Gastroesophageal sphincter (tissue), 4 donors: ENCODE data around the gene KRT9. TPM values are rescaled to one million over a fixed set of nuclear protein-coding genes. Genes with fewer than 3 reads are reported as not detected.
A peak's percentile ranks its signal among the peaks of the same experiment; 100 is the strongest.
"Not testable (repeated sequence)": the region's sequence is repeated elsewhere in the genome, so short reads cannot be mapped to it uniquely, and the experiment has no call there.

ENCODE experiments used
- ATAC-seq: fragments of 150-250 bp; one replicate; pipeline ENCODE4 v1.9.1; 2016; ENCODE audit warnings: mild to moderate bottlenecking, moderate library complexity
- H3K27ac ChIP-seq, 4 donors: fragments of 200-600 bp; sonication (generic) in 3 of 4; 1 replicate in 3 of 4; 2 replicates in 1 of 4; pipeline ENCODE4 v1.5.1; 2016 to 2019
- H3K27me3 ChIP-seq: fragments of 200-600 bp; sonication (generic); one replicate; pipeline ENCODE4 v1.5.1; 2019
- H3K36me3 ChIP-seq, 2 donors: fragments of 200-600 bp; sonication (generic); one replicate each; pipeline ENCODE4 v1.5.1; 2019; ENCODE audit warnings: control low read depth in 1 of 2
- H3K4me1 ChIP-seq, 3 donors: fragments of 200-600 bp; sonication (generic); 1 replicate in 2 of 3; 2 replicates in 1 of 3; pipeline ENCODE4 v1.5.1; 2016 to 2019; ENCODE audit warnings: control low read depth in 2 of 3
- H3K4me3 ChIP-seq, 2 donors: fragments of 200-600 bp; sonication (generic); one replicate each; pipeline ENCODE4 v1.5.1; 2019; ENCODE audit warnings: mild to moderate bottlenecking in 1 of 2, moderate library complexity in 1 of 2
- H3K9me3 ChIP-seq, 3 donors: fragments of 200-600 bp; sonication (generic); one replicate each; pipeline ENCODE4 v1.5.1; 2017 to 2019; ENCODE audit warnings: control low read depth in 2 of 3
- EP300 ChIP-seq: sonication (generic); formaldehyde crosslinking; IDR thresholded peaks from one replicate; pipeline ENCODE4 v1.6.1; 2017; ENCODE audit warnings: antibody characterized with exemption, mild to moderate bottlenecking
- POLR2A ChIP-seq, 2 donors: fragments of 450-650 bp; IDR thresholded peaks; one replicate each; pipeline ENCODE4 v1.6.1; 2017; ENCODE audit warnings: antibody characterized with exemption in 2 of 2, mild to moderate bottlenecking in 2 of 2, moderate library complexity in 1 of 2
- POLR2AphosphoS5 ChIP-seq: sonication (generic); formaldehyde crosslinking; IDR thresholded peaks from one replicate; pipeline ENCODE4 v1.6.1; 2017; ENCODE audit warnings: antibody characterized with exemption
- WGBS, 2 donors: methylation state at CpG; one replicate each; pipeline ENCODE4 v1.1.5; 2018; ENCODE audit warnings: low coverage in 1 of 2; 5-methylcytosine and 5-hydroxymethylcytosine counted together
- total RNA-seq, 4 donors: library from RNA; depleted of rRNA; stranded (reverse); fragments of >200 nt; gene quantifications; one replicate each; pipeline ENCODE4 v1.1.0, GENCODE V29; 2016
- TF ChIP-seq, protein P1 (sequence below), 4 experiments: fragments of 200-600 bp in 2 of 4; fragments of 450-650 bp in 2 of 4; sonication (generic) in 1 of 4; IDR thresholded peaks; one replicate each; pipeline ENCODE4 v1.5.1; 2017 to 2019; ENCODE audit warnings: antibody characterized with exemption in 4 of 4, mild to moderate bottlenecking in 2 of 4, moderate library complexity in 2 of 4

The KRT9 gene
- total RNA-seq, 4 donors from 2014 or later, result not detected

DNA sequence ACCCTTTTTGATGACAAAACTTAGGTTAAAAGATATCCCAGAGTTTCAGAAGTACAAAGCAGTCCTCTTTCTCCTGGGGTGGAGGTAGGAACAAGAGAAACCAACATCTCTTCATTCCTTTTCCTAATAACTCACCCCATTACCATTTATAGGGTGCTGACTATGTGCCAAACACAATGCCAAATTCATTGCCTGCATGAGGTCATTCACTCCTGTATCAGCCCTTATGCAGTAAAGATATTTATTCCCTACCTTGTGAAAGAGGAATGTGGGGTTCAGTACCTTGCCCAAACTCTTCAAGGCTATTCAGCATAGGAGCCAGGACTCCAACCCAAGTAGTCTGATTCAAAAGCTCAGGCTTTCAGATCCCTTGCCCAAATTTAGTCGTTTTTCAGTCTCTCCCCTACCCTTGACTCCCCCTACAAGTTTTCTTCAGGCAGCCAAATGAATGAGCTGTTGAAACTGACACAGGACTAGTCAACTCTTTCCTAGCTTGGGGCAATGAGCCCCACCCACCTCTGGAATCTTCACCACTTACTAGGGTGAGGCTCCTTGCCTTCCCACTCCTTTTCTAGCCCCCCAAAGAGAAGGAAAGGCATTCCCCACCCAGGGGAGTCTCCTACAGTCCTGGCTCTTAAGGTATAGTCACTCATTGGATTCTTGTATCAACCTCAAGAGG lies 9.0 kb upstream of the KRT9 start:
- Histone ChIP-seq H3K9me3 (no peaks in the 10 kb centered on the region), H3K27me3 (peaks cover 52% of the 10 kb centered on the region), H3K4me1 (no peaks in the 10 kb centered on the region), H3K4me3 (no peak overlapping the region), H3K36me3 (no peaks in the 10 kb centered on the region), H3K27ac (no peak overlapping the region)
- 13 to 50% methylated on average over 1 of the region's 1 CpG for WGBS, 2 donors
- no peak for ATAC-seq
- TF ChIP-seq, protein P1, sequence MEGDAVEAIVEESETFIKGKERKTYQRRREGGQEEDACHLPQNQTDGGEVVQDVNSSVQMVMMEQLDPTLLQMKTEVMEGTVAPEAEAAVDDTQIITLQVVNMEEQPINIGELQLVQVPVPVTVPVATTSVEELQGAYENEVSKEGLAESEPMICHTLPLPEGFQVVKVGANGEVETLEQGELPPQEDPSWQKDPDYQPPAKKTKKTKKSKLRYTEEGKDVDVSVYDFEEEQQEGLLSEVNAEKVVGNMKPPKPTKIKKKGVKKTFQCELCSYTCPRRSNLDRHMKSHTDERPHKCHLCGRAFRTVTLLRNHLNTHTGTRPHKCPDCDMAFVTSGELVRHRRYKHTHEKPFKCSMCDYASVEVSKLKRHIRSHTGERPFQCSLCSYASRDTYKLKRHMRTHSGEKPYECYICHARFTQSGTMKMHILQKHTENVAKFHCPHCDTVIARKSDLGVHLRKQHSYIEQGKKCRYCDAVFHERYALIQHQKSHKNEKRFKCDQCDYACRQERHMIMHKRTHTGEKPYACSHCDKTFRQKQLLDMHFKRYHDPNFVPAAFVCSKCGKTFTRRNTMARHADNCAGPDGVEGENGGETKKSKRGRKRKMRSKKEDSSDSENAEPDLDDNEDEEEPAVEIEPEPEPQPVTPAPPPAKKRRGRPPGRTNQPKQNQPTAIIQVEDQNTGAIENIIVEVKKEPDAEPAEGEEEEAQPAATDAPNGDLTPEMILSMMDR (IDR thresholded peaks at IDR 0.05), result no peak

DNA sequence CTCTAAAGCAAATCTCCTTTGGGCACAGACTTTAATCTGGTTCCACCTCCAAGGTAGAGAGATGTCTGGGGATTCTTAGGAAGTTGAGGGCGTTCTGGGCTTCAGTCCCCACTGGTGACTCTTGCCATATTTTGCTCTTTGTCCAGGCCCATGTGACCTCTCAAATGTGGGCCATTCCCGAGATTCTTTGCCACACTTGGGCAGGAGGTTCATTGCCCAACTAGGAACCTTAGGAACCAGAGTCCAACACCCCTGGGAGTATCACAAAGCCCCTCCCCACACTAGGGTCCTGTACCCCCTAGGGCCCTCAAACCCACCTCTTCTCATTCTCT lies 8.4 kb upstream of the KRT9 start:
- no peaks in the 10 kb centered on the region for H3K36me3 ChIP-seq
- no peak overlapping the region for H3K4me3 ChIP-seq
- ATAC-seq, result no peak
- 100% methylated on average over 1 of the region's 2 CpGs for WGBS, 2 donors
- H3K27ac ChIP-seq, result no peak overlapping the region
- H3K4me1 ChIP-seq, result no peaks in the 10 kb centered on the region
- no peak for TF ChIP-seq POLR2A (IDR thresholded peaks at IDR 0.05)
- no peak for TF ChIP-seq POLR2AphosphoS5
- TF ChIP-seq, protein P1 (IDR thresholded peaks at IDR 0.05), result no peak
- no peak for TF ChIP-seq EP300
- peaks cover 58% of the 10 kb centered on the region for H3K27me3 ChIP-seq
- H3K9me3 ChIP-seq, result no peaks in the 10 kb centered on the region

DNA sequence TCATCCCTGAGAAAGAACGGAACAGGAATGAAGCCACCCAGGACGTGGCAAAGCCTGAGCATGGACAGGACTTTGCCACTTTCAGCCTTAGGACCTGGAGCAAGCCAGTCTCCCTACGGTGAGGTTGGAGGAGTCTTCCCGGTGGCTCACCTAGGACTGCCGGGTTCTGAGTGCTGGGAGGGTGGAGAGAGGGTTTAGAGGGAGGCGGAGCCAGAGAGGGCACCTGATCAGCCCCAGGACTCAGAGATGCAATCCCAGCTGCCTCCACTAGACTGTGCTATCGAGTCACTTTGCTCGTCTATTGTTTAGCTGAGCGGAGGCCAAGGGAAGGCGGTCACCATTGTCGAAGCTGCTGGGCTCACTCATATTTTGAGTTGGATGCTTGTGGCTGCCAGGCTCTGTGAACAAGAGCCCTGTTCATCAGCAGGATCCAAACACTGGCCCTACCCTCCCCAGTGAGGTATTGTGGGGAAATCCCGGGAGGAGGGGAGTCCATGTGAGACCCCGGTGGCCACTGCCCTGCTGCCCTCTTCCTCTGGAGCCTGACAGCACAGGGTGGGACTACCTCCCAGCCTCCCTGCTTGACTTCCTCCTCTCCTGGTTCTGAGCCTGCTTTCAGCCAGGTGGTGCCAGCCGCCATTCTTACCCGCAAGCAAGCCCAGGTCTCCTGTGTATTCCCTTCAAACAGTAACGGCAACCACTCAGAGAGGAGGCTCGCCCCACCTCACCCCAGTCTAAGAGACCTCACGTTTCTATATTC lies 7.8 kb upstream of the KRT9 start:
- Histone ChIP-seq H3K4me3 (no peak overlapping the region), H3K36me3 (no peaks in the 10 kb centered on the region), H3K4me1 (no peaks in the 10 kb centered on the region), H3K27ac (no peak overlapping the region), H3K9me3 (no peaks in the 10 kb centered on the region), H3K27me3 (peaks cover 60% of the 10 kb centered on the region)
- TF ChIP-seq, protein P1 (IDR thresholded peaks at IDR 0.05), result peak in 3 of 4 experiments; percentile 30 to 58 (median 45)
- TF ChIP-seq POLR2AphosphoS5, result no peak
- WGBS, 2 donors, result 25 to 79% methylated on average over 4 to 7 of the region's 18 CpGs
- ATAC-seq, result peak; percentile 78

DNA sequence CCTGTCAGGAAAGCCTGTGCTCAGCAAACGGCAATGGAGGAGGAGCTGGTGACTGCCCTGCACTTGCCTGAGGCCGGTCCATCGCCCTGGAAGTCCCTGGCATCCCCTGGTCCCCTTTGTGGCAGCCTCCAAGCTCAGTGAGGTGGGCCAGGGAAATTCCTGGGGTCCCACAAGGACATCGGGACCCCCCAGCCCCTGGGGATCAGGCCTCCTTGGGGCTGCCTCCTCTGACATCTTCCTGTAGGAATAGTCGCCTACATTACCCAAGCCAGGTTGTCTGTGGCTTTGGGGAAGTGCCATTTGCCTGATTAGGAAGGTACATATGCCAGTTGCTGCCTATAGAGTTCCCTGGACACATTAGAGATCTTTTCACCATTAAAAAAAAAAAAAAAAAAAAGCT lies 7.1 kb upstream of the KRT9 start:
- no peak overlapping the region for H3K27ac ChIP-seq
- H3K27me3 ChIP-seq, result peaks cover 59% of the 10 kb centered on the region
- no peaks in the 10 kb centered on the region for H3K4me1 ChIP-seq
- ATAC-seq, result no peak
- no peaks in the 10 kb centered on the region for H3K36me3 ChIP-seq
- H3K9me3 ChIP-seq, result no peaks in the 10 kb centered on the region
- TF ChIP-seq, protein P1 (IDR thresholded peaks at IDR 0.05), result no peak
- TF ChIP-seq EP300, result no peak
- no peak for TF ChIP-seq POLR2AphosphoS5
- no peak for TF ChIP-seq POLR2A (IDR thresholded peaks at IDR 0.05)
- no peak overlapping the region for H3K4me3 ChIP-seq
- no CpG with 5 or more reads among the region's 5 CpGs for WGBS, 2 donors

DNA sequence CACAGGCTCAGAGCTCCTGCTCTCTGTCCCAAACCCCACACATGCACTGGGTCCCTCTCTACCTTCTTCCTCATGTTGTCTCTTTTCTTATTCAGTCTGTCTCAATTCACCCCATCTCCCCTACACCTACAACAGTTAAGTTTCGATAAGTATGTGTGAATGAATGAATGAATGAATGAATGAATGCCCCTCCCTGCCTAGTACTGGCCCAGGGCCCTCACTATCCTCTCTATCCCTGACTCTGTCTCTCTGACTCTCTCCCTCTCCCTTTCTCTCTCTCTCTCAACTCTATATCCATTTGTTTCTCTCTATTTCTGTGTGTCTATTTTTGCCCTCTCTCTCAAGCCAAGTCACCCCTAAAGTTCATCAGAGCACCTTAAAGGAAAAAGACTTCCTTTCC lies 6.7 kb upstream of the KRT9 start:
- no peak overlapping the region for H3K27ac ChIP-seq
- TF ChIP-seq, protein P1 (IDR thresholded peaks at IDR 0.05), result no peak
- TF ChIP-seq POLR2AphosphoS5 (no peak), EP300 (no peak), POLR2A (IDR thresholded peaks at IDR 0.05) (no peak)
- no peaks in the 10 kb centered on the region for H3K9me3 ChIP-seq
- H3K4me3 ChIP-seq, result no peak overlapping the region
- 63 to 86% methylated on average over 1 of the region's 1 CpG for WGBS, 2 donors
- no peaks in the 10 kb centered on the region for H3K4me1 ChIP-seq
- peaks cover 63% of the 10 kb centered on the region for H3K27me3 ChIP-seq
- H3K36me3 ChIP-seq, result no peaks in the 10 kb centered on the region
- ATAC-seq, result no peak

DNA sequence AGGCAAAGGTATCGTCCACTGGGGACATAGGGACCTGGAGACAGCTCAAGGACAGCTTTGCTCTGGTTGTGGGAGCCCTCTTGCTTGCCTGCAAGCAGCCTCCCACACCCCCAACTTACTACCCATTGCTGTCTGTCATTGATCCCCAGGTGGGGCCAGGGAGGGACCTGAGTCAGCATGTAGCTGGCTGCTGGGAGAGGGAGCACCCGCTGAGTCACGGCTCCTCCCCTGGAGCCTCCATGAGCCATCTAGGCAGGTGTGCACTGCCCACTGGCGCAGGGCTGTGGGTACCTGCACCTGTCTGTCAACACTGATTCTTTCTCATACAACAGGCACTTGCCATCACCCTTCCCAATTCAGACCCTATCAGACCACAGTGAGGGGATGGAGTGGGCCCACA lies 4.9 kb upstream of the KRT9 start:
- H3K27me3 ChIP-seq, result peaks cover 75% of the 10 kb centered on the region
- ATAC-seq, H3K9me3 ChIP-seq, H3K27ac ChIP-seq, H3K36me3 ChIP-seq, H3K4me1 ChIP-seq, H3K4me3 ChIP-seq: not testable (repeated sequence)
- 83 to 100% methylated on average over 1 of the region's 4 CpGs for WGBS, 2 donors
